ENCODE data around the gene STK11IP.

DNA sequence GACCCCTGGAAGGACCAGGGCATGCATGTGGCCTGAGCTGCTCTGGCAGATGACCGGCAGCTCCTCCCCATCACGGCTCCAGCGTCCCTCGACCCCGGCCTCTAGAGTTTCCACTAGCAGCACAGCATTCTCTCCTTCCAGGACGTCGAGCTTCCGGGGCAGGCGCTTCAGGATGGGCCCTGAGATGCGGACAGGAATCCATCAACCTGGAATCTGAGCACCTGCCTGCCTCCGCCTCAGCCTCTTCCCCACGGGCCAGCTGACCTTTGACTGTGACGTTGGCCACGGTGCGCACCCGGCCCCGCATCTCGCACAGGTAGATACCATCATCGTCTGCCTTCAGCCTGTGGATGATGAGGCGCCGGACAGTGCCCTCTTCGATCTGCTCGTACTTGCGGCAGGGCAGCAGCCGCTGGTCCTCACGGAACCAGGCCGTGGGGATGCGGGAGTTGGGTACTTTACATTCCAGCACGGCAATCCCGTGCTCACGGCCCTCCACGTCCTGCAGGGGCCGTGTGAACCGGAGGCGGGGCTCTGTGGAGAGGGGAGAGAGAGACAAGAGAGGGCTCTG, 29.8 kb upstream of the STK11IP start:
- no peak for TF ChIP-seq KLF10 (tag by site-specific recombination; IDR thresholded peaks at IDR 0.05)
- TF ChIP-seq, protein P1, sequence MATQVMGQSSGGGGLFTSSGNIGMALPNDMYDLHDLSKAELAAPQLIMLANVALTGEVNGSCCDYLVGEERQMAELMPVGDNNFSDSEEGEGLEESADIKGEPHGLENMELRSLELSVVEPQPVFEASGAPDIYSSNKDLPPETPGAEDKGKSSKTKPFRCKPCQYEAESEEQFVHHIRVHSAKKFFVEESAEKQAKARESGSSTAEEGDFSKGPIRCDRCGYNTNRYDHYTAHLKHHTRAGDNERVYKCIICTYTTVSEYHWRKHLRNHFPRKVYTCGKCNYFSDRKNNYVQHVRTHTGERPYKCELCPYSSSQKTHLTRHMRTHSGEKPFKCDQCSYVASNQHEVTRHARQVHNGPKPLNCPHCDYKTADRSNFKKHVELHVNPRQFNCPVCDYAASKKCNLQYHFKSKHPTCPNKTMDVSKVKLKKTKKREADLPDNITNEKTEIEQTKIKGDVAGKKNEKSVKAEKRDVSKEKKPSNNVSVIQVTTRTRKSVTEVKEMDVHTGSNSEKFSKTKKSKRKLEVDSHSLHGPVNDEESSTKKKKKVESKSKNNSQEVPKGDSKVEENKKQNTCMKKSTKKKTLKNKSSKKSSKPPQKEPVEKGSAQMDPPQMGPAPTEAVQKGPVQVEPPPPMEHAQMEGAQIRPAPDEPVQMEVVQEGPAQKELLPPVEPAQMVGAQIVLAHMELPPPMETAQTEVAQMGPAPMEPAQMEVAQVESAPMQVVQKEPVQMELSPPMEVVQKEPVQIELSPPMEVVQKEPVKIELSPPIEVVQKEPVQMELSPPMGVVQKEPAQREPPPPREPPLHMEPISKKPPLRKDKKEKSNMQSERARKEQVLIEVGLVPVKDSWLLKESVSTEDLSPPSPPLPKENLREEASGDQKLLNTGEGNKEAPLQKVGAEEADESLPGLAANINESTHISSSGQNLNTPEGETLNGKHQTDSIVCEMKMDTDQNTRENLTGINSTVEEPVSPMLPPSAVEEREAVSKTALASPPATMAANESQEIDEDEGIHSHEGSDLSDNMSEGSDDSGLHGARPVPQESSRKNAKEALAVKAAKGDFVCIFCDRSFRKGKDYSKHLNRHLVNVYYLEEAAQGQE (tag by site-specific recombination; IDR thresholded peaks at IDR 0.05): no peak
- TF ChIP-seq ZNF146 (tag by site-specific recombination; IDR thresholded peaks at IDR 0.05): no peak
- no peak for TF ChIP-seq CTCF (tag by site-specific recombination; IDR thresholded peaks at IDR 0.05)
- TF ChIP-seq YY1 (tag by site-specific recombination; IDR thresholded peaks at IDR 0.05): no peak
- TF ChIP-seq ZNF112 (tag by site-specific recombination; IDR thresholded peaks at IDR 0.05): no peak
- no peak for TF ChIP-seq ZNF501 (tag by site-specific recombination; IDR thresholded peaks at IDR 0.05)
- TF ChIP-seq FEZF1 (tag by site-specific recombination; IDR thresholded peaks at IDR 0.05): no peak

All from HEK293 (cell line).